ENCODE measurements around the gene SLC3A2.

The SLC3A2 gene

GRCh38 chr11:62905296-62905695 is 24.6 kb downstream of the SLC3A2 start:
- no peak for DNase-seq
- Histone ChIP-seq H3K9me3 (no peaks in the 10 kb centered on the region), H3K4me1 (peaks cover 21% of the 10 kb centered on the region), H3K27me3 (no peaks in the 10 kb centered on the region), H3K4me3 (ENCODE audit: low read depth, low read length) (no peak overlapping the region), H3K36me3 (peaks cover 9% of the 10 kb centered on the region)
- TF ChIP-seq CTCF (IDR thresholded peaks at IDR 0.05; ENCODE audit: low read depth, low read length) = no peak

- peaks cover 28% of the 10 kb centered on the region for H3K4me1 ChIP-seq
- H3K27me3 ChIP-seq = no peaks in the 10 kb centered on the region
- H3K36me3 ChIP-seq = peaks cover 13% of the 10 kb centered on the region
- DNase-seq = peak; percentile 67
- H3K9me3 ChIP-seq = no peaks in the 10 kb centered on the region
- peak; percentile 93 for TF ChIP-seq CTCF (IDR thresholded peaks at IDR 0.05; ENCODE audit: low read depth, low read length)
- H3K4me3 ChIP-seq (ENCODE audit: low read depth, low read length) = no peak overlapping the region
Measured at GRCh38 chr11:62905927-62906531, 25.3 kb downstream of the SLC3A2 start.

GRCh38 chr11:62908468-62909072 is 27.9 kb downstream of the SLC3A2 start:
- Histone ChIP-seq H3K27me3 (no peaks in the 10 kb centered on the region), H3K36me3 (peaks cover 13% of the 10 kb centered on the region), H3K9me3 (no peaks in the 10 kb centered on the region), H3K4me1 (peaks cover 36% of the 10 kb centered on the region), H3K4me3 (ENCODE audit: low read depth, low read length) (no peak overlapping the region)
- no peak for TF ChIP-seq CTCF (IDR thresholded peaks at IDR 0.05; ENCODE audit: low read depth, low read length)
- DNase-seq = peak; percentile 59

- H3K27me3 ChIP-seq = no peaks in the 10 kb centered on the region
- peak; percentile 79 for TF ChIP-seq CTCF (IDR thresholded peaks at IDR 0.05; ENCODE audit: low read depth, low read length)
- DNase-seq = peak; percentile 73
- H3K36me3 ChIP-seq = peaks cover 13% of the 10 kb centered on the region
- peaks cover 36% of the 10 kb centered on the region for H3K4me1 ChIP-seq
- no peak overlapping the region for H3K4me3 ChIP-seq (ENCODE audit: low read depth, low read length)
- H3K9me3 ChIP-seq = no peaks in the 10 kb centered on the region
Measured at GRCh38 chr11:62909107-62909894, 28.6 kb downstream of the SLC3A2 start.

GRCh38 chr11:62910141-62910882 is 29.6 kb downstream of the SLC3A2 start:
- peaks cover 36% of the 10 kb centered on the region for H3K4me1 ChIP-seq
- H3K4me3 ChIP-seq (ENCODE audit: low read depth, low read length) = no peak overlapping the region
- no peaks in the 10 kb centered on the region for H3K9me3 ChIP-seq
- peaks cover 13% of the 10 kb centered on the region for H3K36me3 ChIP-seq
- no peaks in the 10 kb centered on the region for H3K27me3 ChIP-seq
- no peak for TF ChIP-seq CTCF (IDR thresholded peaks at IDR 0.05; ENCODE audit: low read depth, low read length)
- DNase-seq = no peak
